CD1c-positive myeloid dendritic cell (primary cell): ENCODE measurements around the gene VPS41.
A peak's percentile ranks its signal among the peaks of the same experiment; 100 is the strongest.

Experiments used
- DNase-seq: peaks from one replicate; pipeline ENCODE4 v3.0.0-alpha.2; 2016; ENCODE audit errors: extremely low spot score

The VPS41 gene

DNA sequence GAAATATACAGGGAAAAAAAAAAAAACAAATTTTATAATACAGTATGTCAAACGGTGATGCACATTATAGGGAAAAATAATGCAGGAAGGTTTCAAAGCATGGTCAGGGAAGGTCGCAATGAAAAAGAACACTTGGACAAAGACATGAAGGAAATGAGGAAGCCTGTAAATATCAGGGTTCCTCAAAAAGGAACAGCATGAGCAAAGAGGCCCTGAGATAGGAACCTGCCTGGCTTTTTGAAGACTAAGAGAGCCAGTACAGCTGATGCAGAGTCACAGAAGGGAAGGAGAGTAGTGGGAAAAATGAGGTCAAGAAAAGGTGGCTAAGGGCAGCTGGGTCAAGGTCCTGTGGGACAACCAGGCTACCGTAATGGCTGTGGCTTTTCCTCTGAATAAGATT lies 1.9 kb downstream of the VPS41 start:
- peak; percentile 54 for DNase-seq

DNA sequence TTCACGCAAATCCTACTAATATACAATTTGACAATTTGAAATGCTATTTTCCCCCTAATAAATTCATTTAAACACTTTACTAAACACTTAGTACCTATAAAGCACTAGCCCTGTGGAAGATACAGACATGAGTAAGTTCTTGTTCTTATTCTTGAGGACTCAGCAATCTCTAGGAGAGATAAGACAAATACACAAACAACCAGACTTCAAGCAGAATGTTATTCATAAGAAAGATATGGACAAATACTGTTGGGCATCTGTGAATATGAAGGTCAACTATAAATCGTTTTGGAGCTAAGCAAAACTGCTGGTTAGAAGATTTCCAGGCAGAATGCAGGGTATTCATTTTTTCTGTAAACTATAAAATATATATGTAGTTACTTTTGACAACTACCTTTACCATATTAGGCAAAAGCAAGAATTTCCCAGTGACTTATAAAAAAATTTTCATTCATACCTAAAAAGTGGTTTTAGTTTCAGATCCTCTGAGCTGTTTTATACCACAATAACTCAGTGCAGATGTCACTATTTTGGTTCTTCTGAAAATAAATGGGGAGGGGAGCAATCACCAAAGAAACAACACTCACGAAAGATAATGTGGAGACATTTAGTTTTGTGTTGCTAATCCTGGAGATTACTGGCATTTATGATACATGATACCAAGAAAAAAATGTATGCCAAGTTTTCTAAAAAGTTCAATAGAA lies 3.8 kb downstream of the VPS41 start:
- DNase-seq: peak; percentile 5

DNA sequence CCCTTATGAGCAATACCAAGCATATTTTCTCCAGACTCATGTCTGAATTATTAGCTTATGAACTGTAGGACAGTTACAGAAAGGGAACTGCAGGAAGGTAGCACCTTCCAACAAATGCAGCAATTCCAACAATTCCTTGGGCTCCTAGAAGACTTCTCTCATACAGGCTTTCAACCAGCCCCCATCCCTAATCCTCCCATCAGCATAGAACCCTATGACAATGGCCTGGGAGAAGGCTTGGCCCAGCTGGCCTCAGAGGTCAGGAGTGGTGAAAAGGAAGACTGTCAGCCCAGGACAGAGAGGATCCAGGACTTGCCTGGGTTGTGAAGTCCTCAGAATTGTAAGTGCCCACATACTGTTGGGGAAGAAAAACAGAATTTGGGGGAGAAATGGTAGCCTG lies 5.9 kb downstream of the VPS41 start:
- no peak for DNase-seq

DNA sequence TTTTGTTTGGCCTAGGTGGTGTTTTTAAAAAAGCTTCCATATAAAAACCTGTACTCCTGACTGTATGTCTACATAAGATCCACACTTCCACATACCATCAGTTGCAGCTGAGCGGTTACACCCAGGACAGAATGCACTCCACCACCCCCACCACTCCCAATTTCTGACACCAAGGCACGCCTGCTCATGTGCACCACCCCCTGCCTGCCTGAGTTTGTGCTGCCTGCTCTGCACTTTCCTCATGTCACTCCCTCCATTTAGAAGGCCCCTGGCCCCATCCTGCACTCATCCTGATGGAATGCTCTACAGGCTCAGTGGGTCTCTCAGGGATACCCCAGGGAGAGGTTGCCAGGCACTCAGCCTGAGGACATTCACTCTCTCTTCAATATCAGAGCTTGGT lies 6.5 kb downstream of the VPS41 start:
- no peak for DNase-seq

DNA sequence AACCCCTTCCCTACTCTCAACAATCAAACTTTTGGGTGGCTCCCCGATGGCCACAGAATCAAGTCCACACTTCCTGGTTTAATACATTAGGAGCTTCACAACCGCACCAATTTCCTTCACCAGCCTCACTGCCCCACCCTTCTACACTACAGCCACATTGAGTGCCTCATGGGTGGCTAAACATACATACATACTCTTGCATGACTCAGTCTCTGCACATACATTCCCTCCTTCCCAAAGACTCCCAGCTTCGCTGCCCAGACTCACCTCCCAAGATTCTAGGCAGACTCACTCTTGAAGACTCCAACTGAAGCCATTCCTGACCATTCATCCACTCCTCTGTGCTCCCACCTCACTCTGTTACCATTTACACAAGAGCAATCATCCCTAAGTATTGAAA lies 15.9 kb downstream of the VPS41 start:
- DNase-seq: no peak

DNA sequence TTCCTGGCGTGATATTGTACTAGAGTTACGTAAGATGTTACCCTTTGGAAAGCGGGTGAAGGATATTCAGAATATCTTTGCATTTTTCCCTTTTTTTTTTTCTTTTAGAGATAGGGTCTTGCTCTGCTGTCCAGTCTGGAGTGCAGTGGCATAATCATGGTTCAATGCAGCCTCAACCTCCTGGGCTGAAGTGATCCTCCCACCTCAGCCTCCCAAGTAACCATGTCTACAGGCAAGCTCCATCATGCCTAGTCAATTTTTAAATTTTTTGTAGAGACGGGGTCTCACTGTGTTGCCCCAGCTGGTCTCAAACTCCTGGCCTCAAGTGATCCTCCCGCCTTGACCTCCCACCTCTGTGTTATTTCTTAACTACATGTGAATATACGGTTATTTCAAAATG lies 18.4 kb downstream of the VPS41 start:
- no peak for DNase-seq

DNA sequence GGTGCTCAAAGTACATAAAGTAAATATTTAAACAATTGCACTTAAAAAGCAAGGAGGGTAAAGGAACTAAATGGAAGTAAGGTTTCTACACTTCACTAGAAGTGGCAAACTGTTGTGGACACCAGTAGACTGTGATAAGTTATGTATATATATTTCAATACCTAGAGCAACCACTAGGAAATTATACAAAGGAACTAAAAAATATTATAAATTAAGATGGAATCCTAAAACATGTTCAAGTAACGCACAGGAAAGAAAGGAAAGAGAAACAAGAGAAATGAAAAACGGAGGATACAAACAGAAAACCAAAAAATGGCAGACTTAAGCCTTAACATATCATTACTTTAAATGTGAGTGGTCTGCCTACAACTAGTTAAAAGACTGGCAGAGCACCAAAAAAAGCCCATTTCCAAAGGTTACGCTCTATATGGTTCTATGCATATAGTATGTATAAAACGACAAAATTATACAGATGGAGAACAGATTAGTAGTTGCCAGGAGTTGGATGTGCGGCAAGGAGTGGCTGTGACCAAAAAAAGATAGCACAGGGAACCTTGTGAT lies 19.0 kb downstream of the VPS41 start:
- DNase-seq: no peak

DNA sequence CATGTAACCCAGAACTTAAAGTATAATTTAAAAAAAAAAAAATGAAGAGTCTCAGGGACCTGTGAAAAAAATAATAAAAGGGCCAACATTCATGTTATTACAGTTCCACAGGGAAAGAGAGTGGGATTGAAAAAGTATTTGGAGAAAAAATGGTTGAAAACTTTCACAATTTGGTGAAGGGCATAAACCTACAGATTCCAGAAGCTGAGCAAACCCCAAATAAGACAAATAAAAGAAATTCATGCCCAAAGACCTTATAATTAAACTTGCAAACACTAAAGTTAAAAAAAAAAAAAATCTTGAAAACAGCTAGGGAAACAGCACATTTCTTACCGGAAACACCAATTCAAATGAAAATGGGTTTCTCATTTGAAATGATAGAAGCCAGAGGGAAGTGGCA lies 19.9 kb downstream of the VPS41 start:
- no peak for DNase-seq

DNA sequence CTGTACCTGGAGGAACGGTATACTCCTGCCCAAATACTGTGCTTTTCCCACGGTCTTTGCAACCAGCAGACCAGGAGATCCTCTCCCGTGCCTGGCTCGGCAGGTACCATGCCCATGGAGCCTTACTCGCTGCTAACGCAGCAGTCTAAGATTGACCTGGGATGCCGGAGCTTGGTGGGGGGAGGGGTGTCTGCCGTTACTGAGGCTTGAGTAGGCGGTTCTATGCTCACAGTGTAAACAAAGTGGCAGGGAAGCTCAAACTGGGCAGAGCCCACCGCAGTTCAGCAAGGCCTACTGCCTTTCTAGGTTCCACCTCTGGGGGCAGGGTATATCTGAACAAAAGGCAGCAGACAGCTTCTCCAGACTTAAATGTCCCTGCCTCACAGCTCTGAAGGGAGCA lies 22.7 kb downstream of the VPS41 start:
- no peak for DNase-seq

DNA sequence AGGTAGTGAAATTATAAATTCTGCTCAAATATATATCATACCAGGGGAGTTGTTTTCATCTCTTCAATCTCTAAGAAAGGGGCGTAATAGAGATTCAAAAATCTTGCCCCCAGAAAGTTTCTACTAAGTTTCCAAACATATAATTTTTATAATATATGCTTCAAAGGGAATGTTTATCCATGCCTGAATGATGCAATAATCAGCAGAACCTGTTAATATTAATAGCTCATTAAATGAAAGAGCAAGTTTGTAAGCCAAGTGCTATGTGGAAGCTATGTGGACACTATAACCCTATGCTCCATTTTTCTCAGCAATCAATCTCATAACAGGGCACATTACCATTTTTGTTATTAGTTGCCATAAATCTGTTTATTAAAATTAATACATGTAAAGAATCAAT lies 25.3 kb downstream of the VPS41 start:
- DNase-seq: no peak

DNA sequence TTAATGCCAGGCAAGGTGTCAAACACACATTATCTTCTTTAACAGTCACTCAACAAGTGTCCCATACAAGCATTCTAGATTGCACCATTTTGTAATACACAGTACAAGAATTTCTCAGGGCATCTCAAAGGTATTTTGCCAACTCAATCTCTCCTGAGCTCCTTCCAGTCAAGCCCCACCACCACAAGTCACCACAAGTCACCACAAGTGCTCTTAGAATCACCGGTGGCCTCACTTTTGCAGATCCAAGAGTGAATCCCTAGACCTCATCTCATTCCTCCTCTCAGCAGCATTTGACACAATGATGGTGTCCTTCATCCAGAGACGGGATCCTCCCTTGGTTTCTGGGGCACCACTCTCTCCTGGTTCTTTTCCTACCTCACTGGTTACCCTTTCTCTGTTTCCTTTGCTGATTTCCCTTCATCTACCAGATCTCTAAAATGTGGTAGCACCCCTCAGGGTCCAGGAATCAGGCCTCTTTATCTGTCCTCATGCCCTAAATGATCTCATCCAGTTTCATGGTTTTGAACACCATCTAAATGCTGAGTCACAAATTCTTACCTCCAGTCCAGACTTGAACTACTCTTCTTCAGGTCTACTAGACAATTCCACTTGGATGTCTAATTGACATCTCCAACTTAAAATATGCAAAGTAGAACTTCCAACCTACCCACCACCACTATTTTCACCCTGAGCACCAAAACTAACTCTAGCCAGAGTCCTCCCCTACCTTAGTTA lies 26.9 kb downstream of the VPS41 start:
- DNase-seq: no peak

DNA sequence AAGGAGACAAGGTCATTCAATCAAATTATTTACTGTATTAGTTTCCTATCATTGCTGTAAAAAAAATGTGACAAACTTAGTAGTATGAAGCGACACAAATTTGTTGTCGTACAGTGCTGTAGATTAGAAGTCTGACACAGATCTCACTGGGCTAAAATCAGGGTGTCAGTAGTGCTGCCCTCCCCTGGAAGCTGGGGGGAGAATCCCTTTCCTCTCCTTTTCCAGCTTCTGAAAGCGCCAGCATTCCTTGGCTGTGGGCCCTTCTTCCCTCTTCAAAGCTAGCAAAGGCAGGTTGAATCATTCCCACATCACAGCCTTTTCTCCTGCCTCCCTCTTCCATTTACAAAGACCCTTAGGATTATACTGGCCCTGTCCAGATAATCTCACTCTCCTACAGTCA lies 28.0 kb downstream of the VPS41 start:
- no peak for DNase-seq

DNA sequence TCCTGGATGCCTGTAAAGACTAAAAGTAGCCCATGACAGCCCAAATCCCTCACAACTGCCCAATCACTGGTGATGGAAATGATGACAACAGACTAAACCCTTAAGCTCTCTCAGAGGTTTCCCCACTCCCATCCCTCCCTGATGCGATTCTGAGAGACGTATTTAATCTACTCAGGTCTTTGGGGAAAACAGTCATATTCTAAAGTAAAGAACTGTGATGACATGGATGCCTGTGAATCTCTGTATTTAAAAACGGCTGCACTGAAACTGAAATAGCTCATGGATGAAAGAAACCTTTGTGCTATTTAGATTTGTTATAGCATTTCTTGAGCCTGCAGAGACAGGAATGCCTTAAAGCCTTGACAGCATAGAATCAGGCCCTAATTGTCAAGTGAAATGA lies 28.5 kb downstream of the VPS41 start:
- DNase-seq: no peak

DNA sequence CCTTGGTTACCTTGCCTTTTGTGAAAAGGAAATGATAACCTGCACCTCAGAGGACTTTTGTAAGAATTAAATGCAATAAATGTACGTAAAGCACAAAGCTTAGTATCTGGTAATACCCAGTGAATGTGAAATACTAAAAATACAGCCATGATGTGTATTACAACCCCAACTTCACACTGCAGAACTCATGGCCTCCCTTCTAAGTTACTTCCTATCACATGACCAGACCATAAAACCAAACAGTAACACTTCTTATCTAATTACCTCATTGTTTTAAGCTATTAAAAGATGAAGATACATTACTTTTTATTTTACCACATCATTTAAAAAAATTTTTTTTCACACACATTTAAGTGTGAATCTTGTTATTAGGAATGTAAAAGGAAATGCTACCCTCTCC lies 29.0 kb downstream of the VPS41 start:
- DNase-seq: no peak

DNA sequence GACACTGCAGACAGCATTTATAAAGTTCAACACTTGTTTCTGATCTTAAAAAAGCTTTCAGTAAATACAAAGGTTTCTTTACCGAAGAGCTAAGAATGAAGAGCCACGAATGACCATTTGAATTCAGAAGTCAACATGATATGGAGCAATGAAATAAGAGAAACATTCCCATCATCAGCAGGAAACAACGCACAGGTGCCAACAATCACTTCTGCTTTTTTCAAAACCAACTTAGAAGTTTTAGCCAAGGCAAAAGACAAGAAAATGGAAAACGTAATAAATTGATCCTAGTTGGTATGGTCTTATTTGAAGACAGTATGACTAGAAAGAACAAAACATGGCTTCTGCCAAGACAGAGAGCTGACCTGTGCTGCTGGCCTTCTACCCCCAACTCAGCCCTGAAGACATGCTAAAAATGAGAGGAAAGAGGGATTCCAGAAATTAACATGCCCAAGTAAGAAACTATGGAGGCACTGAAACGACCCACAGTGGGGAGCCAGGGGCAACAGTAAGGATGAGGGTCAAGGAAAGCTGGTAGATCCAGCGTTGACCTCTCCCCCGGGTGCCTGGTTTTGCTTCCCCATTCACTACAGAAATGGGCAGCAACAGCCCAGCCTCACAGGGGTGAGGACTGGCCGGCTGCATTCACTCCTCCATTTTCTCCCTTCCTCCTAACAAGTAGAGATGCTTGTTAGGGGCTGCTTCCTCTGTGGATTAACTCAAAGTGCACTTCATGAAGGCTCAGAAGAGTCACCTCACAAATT lies 30.1 kb downstream of the VPS41 start:
- peak; percentile 3 for DNase-seq

DNA sequence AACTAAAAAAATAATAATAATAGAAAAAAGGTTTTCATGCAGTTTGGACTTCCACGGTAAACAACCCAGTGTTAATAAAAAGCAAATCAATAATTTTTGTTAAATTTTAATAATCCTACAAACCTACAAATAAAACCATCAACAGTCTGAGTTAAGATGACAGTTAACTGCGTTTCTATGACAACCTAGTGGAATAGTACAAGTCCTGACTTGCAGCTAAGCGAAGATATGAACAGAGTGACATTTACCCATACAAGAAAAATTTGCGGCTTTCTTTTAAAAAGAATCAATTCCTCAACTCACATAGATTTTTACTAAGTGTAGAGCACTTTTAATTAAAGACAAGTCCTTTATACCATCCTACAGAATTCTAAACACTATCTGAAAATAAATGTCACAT lies 35.6 kb downstream of the VPS41 start:
- DNase-seq: no peak

DNA sequence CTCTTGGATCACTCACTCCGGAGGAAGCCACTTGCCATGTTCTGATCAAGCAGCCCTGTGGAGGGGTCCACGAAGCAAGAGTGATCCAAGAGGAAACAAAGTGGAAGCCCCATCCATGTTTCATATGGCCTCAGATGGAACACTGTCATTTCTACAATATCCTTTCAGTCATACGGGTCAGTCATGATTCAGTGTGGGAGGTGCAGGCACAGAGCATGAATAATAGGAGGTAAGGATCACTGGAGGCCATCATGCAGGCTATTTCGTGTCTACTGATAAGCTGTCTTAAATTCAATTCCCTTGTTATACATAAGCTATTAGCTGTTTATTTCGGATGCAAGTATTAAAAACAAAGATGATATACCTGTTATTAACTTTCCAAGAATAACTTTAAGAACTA lies 36.8 kb downstream of the VPS41 start:
- no peak for DNase-seq

DNA sequence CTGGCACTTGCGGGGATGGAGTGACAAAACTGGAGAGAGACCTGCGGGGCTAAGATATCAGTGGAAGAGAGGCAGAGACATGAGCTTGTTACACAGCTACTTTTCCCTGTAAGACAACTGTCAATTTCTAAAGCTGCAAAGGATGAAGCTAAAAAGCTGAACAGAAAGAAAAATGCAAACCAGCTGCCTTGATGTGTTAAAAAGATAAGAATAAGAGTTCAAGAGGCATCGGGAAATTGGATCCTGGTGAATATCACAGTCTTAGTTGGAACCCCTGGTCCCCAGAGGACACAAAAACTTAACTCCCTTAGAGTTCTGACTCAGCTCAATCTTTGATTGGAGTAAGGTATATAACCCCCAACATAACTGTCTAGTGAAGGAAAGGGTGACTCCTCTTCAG lies 38.8 kb downstream of the VPS41 start:
- DNase-seq: no peak

DNA sequence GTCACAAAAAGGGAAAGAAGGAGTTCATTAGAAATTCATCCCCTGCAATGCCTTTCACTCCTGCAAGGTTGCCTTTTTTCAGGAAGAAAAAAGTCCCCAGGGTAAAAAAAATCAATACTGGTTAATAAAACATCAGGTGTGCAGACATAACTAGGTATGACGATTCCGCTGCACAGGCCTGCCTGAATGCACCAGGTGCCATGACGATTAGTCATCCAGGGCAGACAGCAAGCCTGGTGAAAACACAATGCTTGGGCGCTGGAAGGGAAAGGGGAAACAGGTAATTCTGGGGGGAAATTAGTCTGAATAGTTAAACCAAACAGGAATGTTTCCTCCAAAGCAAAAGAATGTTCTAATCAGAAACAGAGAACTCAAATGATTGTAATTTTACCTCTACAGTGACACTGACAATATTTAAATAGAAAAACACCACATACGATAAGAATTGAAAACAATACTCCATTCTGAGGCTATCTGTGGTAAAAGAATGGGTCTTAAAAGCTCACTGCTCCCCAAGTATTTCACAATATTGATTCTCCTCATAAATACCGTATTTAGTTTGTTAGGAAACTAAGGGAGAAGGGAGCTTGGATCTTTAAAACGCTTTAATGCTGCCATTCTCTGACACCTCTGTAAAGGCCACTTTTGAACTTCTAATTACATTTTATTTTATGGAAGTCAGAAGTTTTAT lies 45.2 kb downstream of the VPS41 start:
- DNase-seq: no peak

DNA sequence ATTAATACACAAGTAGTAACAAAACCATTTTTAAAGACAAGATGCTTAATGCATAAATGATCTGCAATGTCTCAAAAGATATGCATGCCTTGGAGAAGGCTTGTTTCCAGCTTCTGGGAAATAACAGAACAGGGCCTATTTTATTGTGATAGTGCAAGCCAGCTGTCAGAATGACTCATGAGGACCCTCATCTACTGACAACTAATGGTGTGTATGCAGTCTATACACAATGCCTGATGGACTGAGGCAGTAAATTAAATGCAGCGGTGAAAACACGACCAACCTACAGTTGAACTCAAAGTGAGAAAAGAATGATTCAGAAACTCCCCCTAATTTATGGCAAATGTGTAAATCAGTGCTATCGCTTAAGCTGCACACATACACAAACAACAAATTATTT lies 46.3 kb downstream of the VPS41 start:
- no peak for DNase-seq

DNA sequence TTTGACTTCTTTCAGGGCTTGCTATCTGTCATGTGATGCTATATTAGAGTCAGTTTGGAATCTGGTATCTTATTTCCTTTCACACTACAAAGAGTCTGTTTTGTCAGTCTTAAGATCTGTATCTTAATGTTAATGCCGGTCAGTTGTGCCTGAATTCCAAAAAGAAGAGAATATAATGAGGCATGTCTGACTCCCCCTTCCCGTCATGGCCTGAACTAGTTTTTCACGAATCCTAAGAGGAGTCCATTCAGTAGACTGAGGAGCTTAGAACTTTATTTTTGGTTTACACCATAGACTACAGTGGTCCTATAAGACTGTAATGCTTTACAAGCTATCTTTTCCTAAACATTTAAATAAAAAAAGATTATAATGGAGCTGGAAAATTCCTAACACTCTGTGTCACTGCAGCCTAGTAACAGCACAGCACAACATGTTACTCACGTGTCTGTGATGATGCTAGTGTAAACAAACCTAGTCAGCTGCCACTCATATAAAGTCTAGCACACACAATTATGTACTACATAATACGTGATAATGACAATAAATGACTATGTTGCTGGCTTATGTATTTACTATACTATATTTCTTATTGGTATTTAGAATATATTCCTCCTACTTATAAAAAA lies 50.6 kb downstream of the VPS41 start:
- DNase-seq: no peak

DNA sequence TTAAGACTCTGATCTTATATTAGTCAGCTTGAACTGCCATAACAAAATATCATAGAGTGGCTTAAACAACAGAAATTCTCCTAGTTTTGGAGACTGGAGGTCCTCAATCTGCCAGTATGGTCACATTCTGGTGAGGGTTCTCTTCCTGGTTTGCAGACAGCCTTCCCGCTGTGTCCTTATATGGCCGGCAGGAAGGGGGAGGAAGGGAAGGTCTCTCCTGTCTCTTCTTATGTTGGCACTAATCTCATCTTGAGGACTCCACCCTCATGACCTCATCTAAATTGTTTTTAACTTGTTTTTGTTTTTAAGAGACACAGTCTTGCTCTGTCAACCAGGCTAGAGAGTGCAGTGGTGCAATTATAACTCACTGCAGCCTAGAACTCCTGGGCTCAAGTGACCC lies 53.1 kb downstream of the VPS41 start:
- DNase-seq: no peak
